GM19238 (cell line): ENCODE results near the gene FBXO22.
"Not testable (repeated sequence)": the region's sequence is repeated elsewhere in the genome, so short reads cannot be mapped to it uniquely, and the experiment has no call there.

Experiments
- DNase-seq: peaks from one replicate; pipeline ENCODE4 v3.0.0; 2011; ENCODE audit warnings: low spot score; ENCODE audit not compliant: insufficient read length

The FBXO22 gene

DNA sequence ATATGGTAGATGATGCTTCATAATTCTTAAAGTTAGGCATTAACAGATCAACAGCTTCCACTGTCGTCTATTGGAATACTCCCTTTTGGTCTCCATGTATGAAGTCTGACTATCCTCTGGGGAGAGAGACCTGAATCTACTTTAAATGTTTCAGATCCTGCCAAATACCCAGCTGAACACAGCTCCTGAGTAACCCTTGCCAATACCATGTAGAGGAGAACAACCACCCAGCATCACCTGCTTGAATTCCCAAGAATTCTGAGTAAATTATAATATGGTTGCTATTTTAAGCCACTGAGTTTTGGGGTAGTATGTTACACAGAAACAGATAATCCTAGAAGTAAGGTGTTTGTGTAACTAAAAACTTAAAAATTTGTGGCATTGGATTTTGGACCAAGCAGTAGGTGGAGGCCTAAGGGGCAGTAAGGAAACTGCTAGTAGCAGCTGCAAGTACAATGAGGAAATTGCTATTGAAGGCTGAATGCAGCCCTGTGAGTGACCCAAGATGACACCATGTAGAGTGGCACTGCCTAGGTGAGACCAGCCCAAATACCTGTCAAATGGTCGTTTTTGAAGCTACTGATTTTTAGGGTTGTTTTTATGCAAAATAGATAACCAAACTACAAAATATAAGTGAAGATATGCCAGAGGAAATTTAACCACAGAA, 77.6 kb downstream of the FBXO22 start:
- no peak for DNase-seq

DNA sequence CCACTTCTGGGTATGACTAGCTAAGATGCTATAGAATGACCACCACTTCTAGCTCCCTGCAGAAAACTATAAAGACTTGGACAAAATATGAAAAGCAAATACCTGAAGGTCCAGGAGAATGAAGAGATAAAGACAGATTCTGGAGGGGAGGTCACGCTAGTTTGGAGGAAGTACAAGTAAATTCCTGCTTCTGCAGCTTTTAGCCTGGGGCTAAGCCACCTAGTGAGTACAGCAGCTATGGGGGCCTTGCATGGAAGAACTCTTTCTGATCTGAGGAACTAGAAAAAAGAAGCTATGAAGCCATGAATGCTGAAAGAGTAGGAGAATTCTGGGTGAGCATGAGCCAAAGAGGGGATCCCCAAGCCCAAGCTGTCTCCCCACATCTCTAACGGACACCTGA, 78.8 kb downstream of the FBXO22 start:
- no peak for DNase-seq

DNA sequence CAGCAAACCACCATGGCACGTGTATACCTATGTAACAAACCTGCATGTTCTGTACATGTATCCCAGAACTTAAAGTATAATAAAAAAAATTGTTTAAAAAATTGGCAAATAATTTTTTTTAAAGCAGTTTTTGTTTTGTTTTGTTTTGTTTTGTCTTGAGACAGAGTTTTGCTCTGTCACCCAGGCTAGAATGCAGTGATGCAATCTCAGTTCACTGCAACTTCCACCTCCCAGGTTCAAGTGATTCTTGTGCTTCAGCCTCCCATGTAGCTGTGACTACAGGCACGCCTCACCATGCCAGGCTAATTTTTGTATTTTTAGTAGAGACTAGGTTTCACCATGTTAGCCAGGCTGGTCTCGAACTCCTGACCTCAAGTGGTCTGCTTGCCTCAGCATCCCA, 81.0 kb downstream of the FBXO22 start:
- DNase-seq = not testable (repeated sequence)

DNA sequence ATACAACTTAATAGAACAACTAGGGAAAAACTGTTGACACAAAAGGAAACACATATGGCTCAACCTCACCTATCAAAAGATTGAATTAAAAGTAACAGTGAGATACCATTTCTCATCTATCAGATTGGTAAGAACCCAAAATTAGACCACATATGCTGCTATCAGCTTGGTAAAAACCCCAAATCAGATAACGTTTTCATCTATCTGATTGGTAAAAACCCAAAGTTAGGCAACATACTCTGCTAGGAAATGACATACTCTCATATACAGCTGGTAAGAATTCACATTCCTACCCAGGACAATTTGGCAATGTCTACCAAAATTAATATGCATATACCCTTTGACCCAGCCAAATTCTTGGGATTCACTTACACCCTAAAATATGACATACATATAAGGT, 82.3 kb downstream of the FBXO22 start:
- DNase-seq = no peak

DNA sequence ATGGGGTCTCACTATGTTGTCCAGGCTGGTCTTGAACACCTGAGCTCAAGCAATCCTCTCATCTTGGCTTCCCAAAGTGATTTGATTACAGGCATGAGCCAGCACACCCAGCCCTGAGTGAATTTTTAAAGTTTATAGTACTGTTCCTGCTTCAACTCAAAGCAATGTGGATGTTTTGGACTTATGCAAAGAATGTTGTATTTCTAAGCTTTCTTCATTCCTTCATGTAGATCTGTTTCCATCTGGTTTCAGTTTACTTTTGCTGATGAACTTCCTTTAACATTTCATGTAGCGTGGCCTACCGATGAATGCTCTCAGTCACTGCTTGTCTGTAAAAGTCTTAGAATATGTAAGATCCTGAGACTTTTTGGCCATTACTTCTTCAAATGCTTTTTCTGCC, 85.4 kb downstream of the FBXO22 start:
- no peak for DNase-seq

DNA sequence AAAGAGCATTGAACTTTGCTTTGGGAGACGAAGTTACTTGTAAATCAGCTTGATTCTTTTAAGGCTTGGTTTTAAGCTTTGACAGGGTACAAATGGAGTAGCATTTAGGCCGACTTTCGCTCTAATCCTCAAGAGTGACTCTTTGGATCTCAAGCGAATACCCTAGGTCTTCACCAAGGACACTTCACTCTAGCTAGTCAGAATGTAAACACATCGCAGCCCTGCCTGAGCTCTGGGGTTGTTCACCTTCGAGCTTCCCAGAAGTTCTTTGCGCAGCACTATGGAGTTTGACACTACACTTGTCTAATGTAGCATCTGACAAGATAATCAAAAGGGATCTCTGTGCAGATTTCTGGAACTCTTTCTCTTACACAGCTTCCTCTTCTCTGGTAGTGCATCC, 86.2 kb downstream of the FBXO22 start:
- DNase-seq = no peak
